Psoas muscle (tissue), 8 donors: ENCODE results near the gene TXNL4B. TPM values are rescaled to one million over a fixed set of nuclear protein-coding genes. Genes with fewer than 3 reads are reported as not detected.
A peak's percentile ranks its signal among the peaks of the same experiment; 100 is the strongest.

ENCODE experiments used
- ATAC-seq, 4 donors: fragments of 200-7000 bp; cut with Tn5 transposase; one replicate each; pipeline ENCODE4 v1.9.1; 2020; ENCODE audit warnings: moderate library complexity in 3 of 4, mild to moderate bottlenecking in 2 of 4
- DNase-seq, 2 donors: peaks; one replicate each; pipeline ENCODE4 v3.0.0-alpha.2; 2020
- H3K27ac ChIP-seq: fragments of 200-600 bp; one replicate; pipeline ENCODE4 v1.8.0; 2022
- H3K27me3 ChIP-seq, 3 donors: fragments of 200-600 bp in 1 of 3; one replicate each; pipeline versions ENCODE4 v1.6.1 to v1.8.0; 2013 to 2022; ENCODE audit warnings: low read length in 2 of 3, mild to moderate bottlenecking in 2 of 3, moderate library complexity in 1 of 3; ENCODE audit not compliant: insufficient read depth in 3 of 3
- H3K36me3 ChIP-seq, 2 donors: fragments of 200-600 bp in 1 of 2; one replicate each; pipeline versions ENCODE4 v1.6.1 to v1.8.0; 2013 to 2022; ENCODE audit warnings: low read depth in 1 of 2, mild to moderate bottlenecking in 1 of 2, moderate library complexity in 1 of 2; ENCODE audit not compliant: insufficient read depth in 1 of 2
- H3K4me1 ChIP-seq: fragments of 200-600 bp; one replicate; pipeline ENCODE4 v1.8.0; 2022
- H3K4me3 ChIP-seq: fragments of 200-600 bp; one replicate; pipeline ENCODE4 v1.8.0; 2022; ENCODE audit warnings: mild to moderate bottlenecking
- H3K9me3 ChIP-seq: fragments of 200-600 bp; one replicate; pipeline ENCODE4 v1.8.0; 2022
- CTCF ChIP-seq: fragments of 200-600 bp; IDR thresholded peaks from one replicate; pipeline ENCODE4 v1.8.0; 2022; ENCODE audit warnings: antibody characterized with exemption
- WGBS, 3 donors: extraction: QIAGEN DNeasy Blood & Tissue Kit; methylation state at CpG; one replicate each; pipeline versions ENCODE4 v1.1.6 to v1.1.7; 2013; 5-methylcytosine and 5-hydroxymethylcytosine counted together
- intact Hi-C, 2 donors: fragments of 100-400 bp; cut with DNase I; formaldehyde crosslinking; loops; one replicate each; pipeline versions ENCODE4 v1.11.0 to v1.14.2; 2022
- polyA plus RNA-seq, 3 donors: library from polyadenylated mRNA; stranded (reverse); fragments of 200-250 nt; gene quantifications; one replicate each; pipeline ENCODE4 v1.2.3, GENCODE V29; 2013
- total RNA-seq, 4 donors: library from RNA; stranded (reverse); fragmentation: NEBNext Ultra II Directional in 2 of 4; extraction: Animal tissue kit (Norgen Biotek cat#: 25700) in 2 of 4; gene quantifications; one replicate each; pipeline versions ENCODE4 v1.2.1 to v1.2.4, GENCODE V29; 2021 to 2023
- donor health status: healthy with polysubstance abuse.
- donor health status: DM: no; HTN: no; CAD: no; lungs with moderate emphysema.
- donor health status: Bipolar disorder and iron deficiency.
- donor health status: healthy.
- donor health status: DM: yes; HTN: yes; CAD: no.
- donor health status: DM: no; HTN: no; CAD: no.
- donor health status: DM: no; HTN: no; CAD: no.
- donor health status: DM: yes; HTN: yes; CAD: no.

Gene TXNL4B
- total and polyA plus RNA-seq, 7 donors, result 6.7 to 52.1 (median 9.4) TPM

- Histone ChIP-seq H3K27me3 (no peaks in the 10 kb centered on the region), H3K4me1 (no peaks in the 10 kb centered on the region), H3K9me3 (no peaks in the 10 kb centered on the region), H3K27ac (no peak overlapping the region), H3K36me3 (no peaks in the 10 kb centered on the region), H3K4me3 (no peak overlapping the region)
- 36 to 39% (median 39%) methylated on average over 13 of the region's 13 CpGs for WGBS, 3 donors
- DNase-seq, result peak; percentile 77 to 84
- peak; percentile 72 for TF ChIP-seq CTCF
- peak; percentile 75 to 88 (median 80) for ATAC-seq
- intact Hi-C loops, result loop anchor here in 1 of 2 donors (10.0 kb wide), 4 partner anchors 350 to 1910 kb away; no protein-coding TSS in a partner anchor
Observed at GRCh38 chr16:72124761-72125634, 31.6 kb upstream of the TXNL4B start.

GRCh38 chr16:72124148-72124547 lies 30.7 kb upstream of the TXNL4B start:
- intact Hi-C loops, result loop anchor here in 1 of 2 donors (10.0 kb wide), 4 partner anchors 351 to 1911 kb away; no protein-coding TSS in a partner anchor
- no peak overlapping the region for H3K4me3 ChIP-seq
- WGBS, 3 donors, result 78 to 100% (median 94%) methylated on average over 3 of the region's 3 CpGs
- H3K9me3 ChIP-seq, result no peaks in the 10 kb centered on the region
- DNase-seq (no peak), ATAC-seq (no peak)
- no peaks in the 10 kb centered on the region for H3K27me3 ChIP-seq
- no peak overlapping the region for H3K27ac ChIP-seq
- TF ChIP-seq CTCF, result no peak
- no peaks in the 10 kb centered on the region for H3K36me3 ChIP-seq
- H3K4me1 ChIP-seq, result no peaks in the 10 kb centered on the region

- no peak for TF ChIP-seq CTCF
- no peak for DNase-seq
- no peak for ATAC-seq
- H3K36me3 ChIP-seq, result no peaks in the 10 kb centered on the region
- intact Hi-C loops, result loop anchor here in 1 of 2 donors (10.0 kb wide), 4 partner anchors 351 to 1911 kb away; no protein-coding TSS in a partner anchor
- H3K27me3 ChIP-seq, result no peaks in the 10 kb centered on the region
- 71 to 75% (median 73%) methylated on average over 8 of the region's 8 CpGs for WGBS, 3 donors
- H3K27ac ChIP-seq, result no peak overlapping the region
- H3K9me3 ChIP-seq, result no peaks in the 10 kb centered on the region
- H3K4me1 ChIP-seq, result no peaks in the 10 kb centered on the region
- H3K4me3 ChIP-seq, result no peak overlapping the region
Observed at GRCh38 chr16:72123426-72123825, 30.0 kb upstream of the TXNL4B start.

- TF ChIP-seq CTCF, result no peak
- Histone ChIP-seq H3K36me3 (no peaks in the 10 kb centered on the region), H3K4me3 (no peak overlapping the region), H3K4me1 (no peaks in the 10 kb centered on the region), H3K27ac (no peak overlapping the region), H3K9me3 (no peaks in the 10 kb centered on the region), H3K27me3 (no peaks in the 10 kb centered on the region)
- WGBS, 3 donors, result 82 to 87% (median 84%) methylated on average over 10 to 11 of the region's 11 CpGs
- intact Hi-C loops, result loop anchor here in 1 of 2 donors (10.0 kb wide), 4 partner anchors 352 to 1912 kb away; no protein-coding TSS in a partner anchor
- DNase-seq (no peak), ATAC-seq (no peak)
Observed at GRCh38 chr16:72122916-72123315, 29.5 kb upstream of the TXNL4B start.
